A549 (cell line): Measurements from ENCODE around the gene MGRN1. TPM values are rescaled to one million over a fixed set of nuclear protein-coding genes. Genes with fewer than 3 reads are reported as not detected.

Experiments used
- ATAC-seq, 2 experiments: fragments of 200-7000 bp in 1 of 2; fragments of >200 bp in 1 of 2; cut with Nextera tagmentation in 1 of 2; cut with Tn5 transposase in 1 of 2; 3 replicates each; pipeline versions ENCODE4 v1.8.0 to v1.9.1; 2018 to 2020; ENCODE audit warnings: mild to moderate bottlenecking in 1 of 2, moderate library complexity in 1 of 2
- CTCF ChIA-PET: fragments of 300-600 bp; sonication (Branson Sonifier 250); formaldehyde crosslinking; extraction: SDS; loops from one replicate; lab custom pipeline; 2021; ENCODE audit warnings: antibody characterized with exemption, inconsistent platforms; lab: Yijun Ruan, JAX
- POLR2A ChIA-PET: fragments of 350-600 bp; formaldehyde crosslinking; extraction: SDS; loops from one replicate; lab custom pipeline; 2021; ENCODE audit warnings: antibody characterized with exemption, inconsistent platforms; lab: Yijun Ruan, JAX
- DNase-seq, 2 experiments: peaks; one replicate each; pipeline versions ENCODE4 v3.0.0 to v3.0.0-alpha.2; 2011 to 2016; ENCODE audit warnings: low read depth in 1 of 2, low spot score in 1 of 2
- FAIRE-seq: peaks from 2 replicates; lab custom pipeline; 2011; peaks lifted over from hg19 to GRCh38; lab: Jason Lieb, UNC
- H3K27ac ChIP-seq, 2 experiments: fragments of >200 bp; sonication (Bioruptor Twin); formaldehyde crosslinking; 3 replicates each; pipeline ENCODE4 v1.5.1; 2016 to 2017
- H3K4me1 ChIP-seq: fragments of >200 bp; sonication (Bioruptor Twin); formaldehyde crosslinking; 3 replicates; pipeline ENCODE4 v1.6.1; 2016
- H3K4me2 ChIP-seq: fragments of >200 bp; sonication (Bioruptor Twin); formaldehyde crosslinking; 3 replicates; pipeline ENCODE4 v1.6.1; 2016
- H3K4me3 ChIP-seq: fragments of >200 bp; sonication (Bioruptor Twin); formaldehyde crosslinking; 3 replicates; pipeline ENCODE4 v1.5.1; 2016
- H3K9me3 ChIP-seq: fragments of >200 bp; sonication (Bioruptor Twin); formaldehyde crosslinking; 3 replicates; pipeline ENCODE4 v1.6.1; 2016
- BCL3 ChIP-seq: fragments of >200 bp; sonication (Bioruptor Twin); formaldehyde crosslinking; IDR thresholded peaks from 3 replicates; pipeline ENCODE4 v1.6.1; 2016
- BHLHE40 ChIP-seq: IDR thresholded peaks from 2 replicates; pipeline ENCODE4 v1.6.1; 2012; ENCODE audit warnings: low read depth, low read length, inconsistent platforms
- CBX2 ChIP-seq: fragments of 200-600 bp; sonication (generic); IDR thresholded peaks from 2 replicates; pipeline ENCODE4 v1.6.1; 2016; ENCODE audit warnings: low read depth, mild to moderate bottlenecking, borderline replicate concordance
- CEBPB ChIP-seq, 2 experiments: fragments of >200 bp in 1 of 2; sonication (Bioruptor Twin) in 1 of 2; formaldehyde crosslinking in 1 of 2; IDR thresholded peaks; 2 replicates each; pipeline ENCODE4 v1.6.1; 2012 to 2016
- CHD4 ChIP-seq: fragments of 200-600 bp; sonication (generic); IDR thresholded peaks from 2 replicates; pipeline ENCODE4 v1.6.1; 2016; ENCODE audit warnings: antibody characterized with exemption, mild to moderate bottlenecking, borderline replicate concordance
- E2F6 ChIP-seq: IDR thresholded peaks from 2 replicates; pipeline ENCODE4 v1.6.1; 2012; ENCODE audit warnings: low read depth, borderline replicate concordance
- EHMT2 ChIP-seq: fragments of 200-600 bp; sonication (generic); IDR thresholded peaks from 2 replicates; pipeline ENCODE4 v1.6.1; 2016; ENCODE audit warnings: antibody characterized with exemption, low read depth, mild to moderate bottlenecking, moderate library complexity
- FOSB ChIP-seq: fragments of 250-450 bp; sonication (Bioruptor Pico); IDR thresholded peaks from 2 replicates; pipeline ENCODE4 v1.5.0; 2020; ENCODE audit warnings: mild to moderate bottlenecking, moderate library complexity
- FOXS1 ChIP-seq: fragments of 250-450 bp; sonication (Bioruptor Pico); IDR thresholded peaks from 2 replicates; pipeline ENCODE4 v1.5.0; 2020; ENCODE audit warnings: mild to moderate bottlenecking, moderate library complexity
- GATA3 ChIP-seq: IDR thresholded peaks from 2 replicates; pipeline ENCODE4 v1.6.1; 2012; ENCODE audit warnings: borderline replicate concordance
- HEYL ChIP-seq: fragments of 250-450 bp; sonication (Bioruptor Pico); IDR thresholded peaks from 2 replicates; pipeline ENCODE4 v1.8.0; 2021; ENCODE audit warnings: mild to moderate bottlenecking, moderate library complexity
- HMGXB4 ChIP-seq: fragments of 250-450 bp; sonication (Bioruptor Pico); IDR thresholded peaks from 2 replicates; pipeline ENCODE4 v1.5.0; 2021; ENCODE audit warnings: mild to moderate bottlenecking, moderate library complexity, borderline replicate concordance
- JUN ChIP-seq, 2 experiments: fragments of >200 bp; sonication (Bioruptor Twin); formaldehyde crosslinking; IDR thresholded peaks; 2 replicates in 1 of 2; 3 replicates in 1 of 2; pipeline ENCODE4 v1.6.1; 2016 to 2017
- JUNB ChIP-seq: fragments of >200 bp; sonication (Bioruptor Twin); formaldehyde crosslinking; IDR thresholded peaks from 2 replicates; pipeline ENCODE4 v1.6.1; 2016
- MAFK ChIP-seq: fragments of 450-650 bp; IDR thresholded peaks from 2 replicates; pipeline ENCODE4 v1.6.1; 2014; ENCODE audit not compliant: partially characterized antibody
- MAX ChIP-seq: IDR thresholded peaks from 2 replicates; pipeline ENCODE4 v1.6.1; 2012
- MAZ ChIP-seq: fragments of 150-350 bp; IDR thresholded peaks from 2 replicates; pipeline ENCODE4 v1.6.1; 2014; ENCODE audit warnings: antibody characterized with exemption, low read depth, low read length, borderline replicate concordance
- PHF8 ChIP-seq: fragments of 200-600 bp; sonication (generic); IDR thresholded peaks from 2 replicates; pipeline ENCODE4 v1.6.1; 2016; ENCODE audit warnings: low read depth, mild to moderate bottlenecking, antibody characterized with exemption, moderate library complexity, borderline replicate concordance
- RAD21 ChIP-seq, 2 experiments: fragments of >200 bp in 1 of 2; sonication (Bioruptor Twin) in 1 of 2; formaldehyde crosslinking in 1 of 2; IDR thresholded peaks in 1 of 2; conservative IDR thresholded peaks in 1 of 2; 2 replicates in 1 of 2; 3 replicates in 1 of 2; pipeline ENCODE4 v1.6.1; 2012 to 2018; ENCODE audit warnings: inconsistent platforms in 1 of 2
- REST ChIP-seq: fragments of 200-600 bp; sonication (generic); IDR thresholded peaks from 2 replicates; pipeline ENCODE4 v1.6.1; 2016; ENCODE audit warnings: antibody characterized with exemption, mild to moderate bottlenecking, moderate library complexity
- RNF2 ChIP-seq: fragments of 200-600 bp; sonication (generic); IDR thresholded peaks from 2 replicates; pipeline ENCODE4 v1.6.1; 2016; ENCODE audit warnings: low read depth, mild to moderate bottlenecking, antibody characterized with exemption, moderate library complexity, borderline replicate concordance
- TFCP2L1 ChIP-seq: fragments of 250-450 bp; sonication (Bioruptor Pico); IDR thresholded peaks from 2 replicates; pipeline ENCODE4 v1.5.0; 2021; ENCODE audit warnings: mild to moderate bottlenecking
- USF2 ChIP-seq: fragments of 450-650 bp; IDR thresholded peaks from 2 replicates; pipeline ENCODE4 v1.6.1; 2014; ENCODE audit warnings: antibody characterized with exemption
- WGBS: methylation state at CpG from one replicate; pipeline ENCODE4 v1.1.6; 2017; ENCODE audit errors: missing lambda C conversion rate; 5-methylcytosine and 5-hydroxymethylcytosine counted together
- polyA plus RNA-seq, 4 experiments: library from polyadenylated mRNA; depleted of rRNA in 3 of 4; stranded (reverse); fragments of >200 nt; fragmentation: RNase III in 1 of 4; extraction: RNeasy Plus Mini Kit Qiagen cat#74134 plus additional on column Dnase treatment in 1 of 4; gene quantifications; 2 replicates in 3 of 4; 3 replicates in 1 of 4; pipeline ENCODE4 v1.2.3, GENCODE V29; 2011 to 2017

Gene MGRN1
- polyA plus RNA-seq, 2 of the 4 experiments (the other 2 are of a cell fraction) = 4.3 to 29.9 TPM

GRCh38 chr16:4604401-4604800, 20.2 kb upstream of the MGRN1 start:
- TF ChIP-seq TFCP2L1 (no peak), GATA3 (no peak), EHMT2 (no peak)
- TF ChIP-seq, all 56 proteins: peak for 0
- Histone ChIP-seq H3K4me1 (no peaks in the 10 kb centered on the region), H3K9me3 (no peaks in the 10 kb centered on the region), H3K4me3 (no peak overlapping the region), H3K27ac (no peak overlapping the region), H3K4me2 (no peak overlapping the region)
- ChIA-PET POLR2A (no interaction called here), CTCF (interaction anchor here (0.6 to 0.9 kb wide), 2 partner anchors 17 to 74 kb away, joined by 3 read pairs; no protein-coding TSS in a partner anchor)
- no peak for FAIRE-seq
- ATAC-seq = peak in 1 of 2 experiments; percentile 13; a peak in 3 of 6 replicates
- WGBS = 84% methylated on average over 14 of the region's 15 CpGs
- DNase-seq = no peak

- no peak for ATAC-seq
- H3K4me2 ChIP-seq = no peak overlapping the region
- no peak for DNase-seq
- no peak overlapping the region for H3K27ac ChIP-seq
- H3K9me3 ChIP-seq = no peaks in the 10 kb centered on the region
- POLR2A ChIA-PET = interaction anchor here (1.4 kb wide), 1 partner anchor 9 kb away, joined by 4 read pairs; no protein-coding TSS in a partner anchor
- TF ChIP-seq USF2 (no peak), CHD4 (no peak), FOXS1 (CRISPR knock-in tag) (no peak), JUN (IDR thresholded peaks at IDR 0.05) (no peak), MAFK (no peak), E2F6 (no peak), MAX (no peak), CBX2 (no peak), REST (no peak)
- CTCF ChIA-PET = interaction anchor here (0.8 to 1.2 kb wide), 3 partner anchors 18 to 44 kb away, joined by 3 read pairs; no protein-coding TSS in a partner anchor
- FAIRE-seq = no peak
- H3K4me1 ChIP-seq = no peaks in the 10 kb centered on the region
- no peak overlapping the region for H3K4me3 ChIP-seq
- 85% methylated on average over 9 of the region's 9 CpGs for WGBS
Measured at GRCh38 chr16:4606354-4606753, 18.3 kb upstream of the MGRN1 start.

GRCh38 chr16:4607841-4608703, 16.6 kb upstream of the MGRN1 start:
- POLR2A ChIA-PET = no interaction called here
- ATAC-seq = no peak
- Histone ChIP-seq H3K9me3 (no peaks in the 10 kb centered on the region), H3K27ac (no peak overlapping the region), H3K4me2 (no peak overlapping the region), H3K4me1 (peaks cover 9% of the 10 kb centered on the region; the same call in 2 of the 3 replicates), H3K4me3 (no peak overlapping the region)
- no peak for DNase-seq
- no peak for FAIRE-seq
- 93% methylated on average over 18 of the region's 22 CpGs for WGBS
- CTCF ChIA-PET = interaction anchor here (0.6 to 1.2 kb wide), 7 partner anchors 9 to 132 kb away, joined by 3 to 4 read pairs (median 3); partner anchors contain the start of gene HMOX2
- TF ChIP-seq HEYL (CRISPR knock-in tag) (no peak), CEBPB (IDR thresholded peaks at IDR 0.05) (no peak), RNF2 (no peak), JUNB (no peak), CBX2 (no peak), BCL3 (no peak), HMGXB4 (CRISPR knock-in tag) (no peak), MAZ (no peak), BHLHE40 (no peak), JUN (IDR thresholded peaks at IDR 0.05) (no peak), PHF8 (no peak), RAD21 (conservative IDR thresholded peaks at IDR 0.05 in 1 of 2, IDR thresholded peaks at IDR 0.05 in 1 of 2) (no peak), EHMT2 (no peak), FOSB (CRISPR knock-in tag) (no peak)
